ACC112 (cell line): Measurements from ENCODE around the gene KNCN.

ENCODE experiments used
- H2AFZ ChIP-seq: fragments of 200-600 bp; sonication (generic); one replicate; pipeline ENCODE4 v1.6.0; 2017; ENCODE audit warnings: antibody characterized with exemption, low read length; ENCODE audit not compliant: unreplicated experiment
- H3K27ac ChIP-seq: fragments of 200-600 bp; sonication (generic); 2 replicates; pipeline ENCODE4 v1.5.1; 2014; ENCODE audit warnings: low read depth, mild to moderate bottlenecking, antibody characterized with exemption, low read length, moderate library complexity
- H3K27me3 ChIP-seq: fragments of 200-600 bp; sonication (generic); 2 replicates; pipeline ENCODE4 v1.6.1; 2014; ENCODE audit warnings: mild to moderate bottlenecking, antibody characterized with exemption, low read length, moderate library complexity, mixed read lengths; ENCODE audit not compliant: insufficient read depth
- H3K36me3 ChIP-seq: fragments of 200-600 bp; sonication (generic); 2 replicates; pipeline ENCODE4 v1.6.1; 2016; ENCODE audit warnings: mild to moderate bottlenecking, antibody characterized with exemption, low read length, moderate library complexity, mixed read lengths; ENCODE audit not compliant: insufficient read depth
- H3K4me1 ChIP-seq: fragments of 200-600 bp; sonication (generic); one replicate; pipeline ENCODE4 v1.6.1; 2016; ENCODE audit warnings: low read length, mixed read lengths; ENCODE audit not compliant: insufficient read depth, unreplicated experiment, control insufficient read depth
- H3K4me3 ChIP-seq: fragments of 200-600 bp; sonication (generic); 2 replicates; pipeline ENCODE4 v1.5.1; 2014; ENCODE audit warnings: mild to moderate bottlenecking, low read depth, low read length
- H3K79me2 ChIP-seq: fragments of 200-600 bp; sonication (generic); one replicate; pipeline ENCODE4 v1.6.0; 2016; ENCODE audit warnings: low read length; ENCODE audit not compliant: control insufficient read depth, unreplicated experiment, insufficient read depth

The KNCN gene

DNA sequence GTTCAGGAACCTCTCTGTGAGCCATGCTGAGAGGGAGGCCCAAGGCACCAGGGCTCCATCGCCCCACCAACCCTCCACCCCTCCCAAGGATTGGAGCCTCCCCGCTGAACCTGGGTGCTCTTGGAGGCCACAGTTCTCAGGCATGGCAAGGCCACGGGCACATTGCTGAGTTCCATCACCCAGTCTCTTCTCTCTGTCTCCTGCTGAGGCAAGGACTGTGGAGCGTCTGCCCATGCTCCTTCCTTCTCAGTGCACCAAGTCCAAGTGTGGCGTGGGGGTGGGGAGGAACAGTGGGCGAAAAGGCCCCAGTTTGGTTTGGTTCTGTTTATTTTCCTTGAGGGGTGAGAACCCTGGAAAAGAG lies 2.8 kb upstream of the KNCN start:
- H3K27me3 ChIP-seq, result no peaks in the 10 kb centered on the region
- peaks cover 14% of the 10 kb centered on the region for H3K4me1 ChIP-seq
- no peak overlapping the region for H3K4me3 ChIP-seq
- H3K27ac ChIP-seq, result no peak overlapping the region
- no peaks in the 10 kb centered on the region for H3K79me2 ChIP-seq
- no peaks in the 10 kb centered on the region for H3K36me3 ChIP-seq
- H2AFZ ChIP-seq, result no peak overlapping the region

DNA sequence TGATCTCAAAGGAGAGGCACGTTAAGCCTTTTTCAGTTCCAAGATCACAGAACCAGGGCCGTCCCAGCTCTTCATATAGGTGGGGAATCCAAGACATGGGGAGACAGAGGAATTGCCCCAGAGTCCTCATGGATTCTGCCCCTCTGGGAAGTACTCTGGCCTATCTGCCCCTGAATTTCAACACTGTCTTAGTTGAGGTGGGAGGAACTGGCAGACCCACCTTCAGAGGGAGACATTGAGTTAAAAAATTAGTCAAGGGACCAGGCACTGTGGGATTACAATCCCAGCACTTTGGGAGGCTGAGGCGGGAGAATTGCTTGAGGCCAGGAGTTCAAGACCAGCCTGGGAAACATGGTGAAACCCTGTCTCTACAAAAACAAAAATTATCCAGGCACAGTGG lies 2.1 kb upstream of the KNCN start:
- H3K36me3 ChIP-seq, result no peaks in the 10 kb centered on the region
- peaks cover 14% of the 10 kb centered on the region for H3K4me1 ChIP-seq
- H3K79me2 ChIP-seq, result no peaks in the 10 kb centered on the region
- H3K27me3 ChIP-seq, result no peaks in the 10 kb centered on the region
- no peak overlapping the region for H3K4me3 ChIP-seq
- no peak overlapping the region for H3K27ac ChIP-seq
- H2AFZ ChIP-seq, result no peak overlapping the region

DNA sequence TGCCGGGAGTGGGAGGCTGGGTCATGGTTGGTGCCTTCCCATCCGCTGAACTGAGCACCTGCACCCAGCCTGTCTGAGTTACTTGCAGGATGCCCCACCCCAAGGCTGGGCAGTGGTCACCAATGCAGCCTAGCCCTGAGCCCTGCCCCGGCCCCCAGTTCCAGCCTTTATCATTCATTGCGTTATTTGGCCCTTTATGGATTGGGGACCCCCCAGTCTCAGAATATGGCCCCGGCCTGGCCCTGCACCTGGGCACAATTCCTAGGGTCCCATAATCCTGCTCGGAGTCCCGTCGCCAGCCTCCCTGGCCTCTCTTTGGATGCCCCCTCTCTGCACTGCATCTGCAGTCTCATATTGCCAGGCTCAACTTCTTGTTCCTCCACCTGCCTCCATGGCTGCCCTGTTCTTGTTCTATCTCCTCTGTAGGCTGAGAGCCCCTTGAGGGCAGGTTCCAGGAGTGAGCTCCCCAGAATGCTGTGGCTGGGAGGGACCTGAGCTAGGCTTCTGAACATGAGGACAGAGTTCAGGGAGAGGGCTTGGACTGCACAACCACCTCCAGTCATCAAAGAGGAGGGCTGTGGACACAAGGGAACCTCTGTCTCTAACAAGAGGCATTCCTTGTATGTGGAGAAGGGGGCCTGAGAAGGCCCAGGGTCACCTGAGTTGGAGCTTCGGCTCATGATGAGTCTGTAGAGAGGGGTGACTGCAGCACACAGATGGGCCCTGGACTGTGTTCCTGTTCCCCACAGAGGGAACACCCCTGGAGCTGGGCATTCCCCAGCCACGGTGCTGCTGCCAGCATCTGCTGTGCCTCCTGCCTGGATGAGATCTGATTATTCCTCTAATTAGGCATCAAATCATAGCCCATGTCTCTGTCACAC lies 1.1 kb upstream of the KNCN start:
- Histone ChIP-seq H3K4me1 (peaks cover 14% of the 10 kb centered on the region), H2AFZ (no peak overlapping the region), H3K36me3 (no peaks in the 10 kb centered on the region), H3K27me3 (no peaks in the 10 kb centered on the region), H3K27ac (no peak overlapping the region), H3K4me3 (no peak overlapping the region), H3K79me2 (no peaks in the 10 kb centered on the region)

DNA sequence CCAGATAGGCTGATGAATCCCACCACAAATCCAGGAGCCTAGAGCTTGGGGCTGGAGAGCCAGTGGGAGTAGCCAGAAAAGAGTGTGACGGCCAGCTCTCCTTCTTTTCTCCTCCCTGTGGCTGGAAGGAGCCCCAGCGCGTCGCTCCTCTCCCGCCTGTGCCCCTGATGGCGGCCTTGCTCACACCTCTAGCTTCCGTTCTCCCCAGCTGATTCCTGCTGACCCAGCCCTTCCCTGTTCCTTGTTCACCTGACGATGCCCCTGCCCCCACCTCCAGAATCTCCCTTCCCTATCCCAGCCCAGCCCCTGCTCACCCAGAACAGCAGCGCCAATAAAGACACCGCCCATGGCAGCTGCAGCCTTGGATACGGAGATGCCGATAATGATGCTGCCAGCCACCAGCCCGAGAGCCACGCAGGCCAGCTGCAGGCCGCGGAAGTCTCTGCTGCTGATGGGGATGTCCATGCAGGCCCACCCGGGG lies 656 bp downstream of the KNCN start:
- H3K79me2 ChIP-seq, result no peaks in the 10 kb centered on the region

DNA sequence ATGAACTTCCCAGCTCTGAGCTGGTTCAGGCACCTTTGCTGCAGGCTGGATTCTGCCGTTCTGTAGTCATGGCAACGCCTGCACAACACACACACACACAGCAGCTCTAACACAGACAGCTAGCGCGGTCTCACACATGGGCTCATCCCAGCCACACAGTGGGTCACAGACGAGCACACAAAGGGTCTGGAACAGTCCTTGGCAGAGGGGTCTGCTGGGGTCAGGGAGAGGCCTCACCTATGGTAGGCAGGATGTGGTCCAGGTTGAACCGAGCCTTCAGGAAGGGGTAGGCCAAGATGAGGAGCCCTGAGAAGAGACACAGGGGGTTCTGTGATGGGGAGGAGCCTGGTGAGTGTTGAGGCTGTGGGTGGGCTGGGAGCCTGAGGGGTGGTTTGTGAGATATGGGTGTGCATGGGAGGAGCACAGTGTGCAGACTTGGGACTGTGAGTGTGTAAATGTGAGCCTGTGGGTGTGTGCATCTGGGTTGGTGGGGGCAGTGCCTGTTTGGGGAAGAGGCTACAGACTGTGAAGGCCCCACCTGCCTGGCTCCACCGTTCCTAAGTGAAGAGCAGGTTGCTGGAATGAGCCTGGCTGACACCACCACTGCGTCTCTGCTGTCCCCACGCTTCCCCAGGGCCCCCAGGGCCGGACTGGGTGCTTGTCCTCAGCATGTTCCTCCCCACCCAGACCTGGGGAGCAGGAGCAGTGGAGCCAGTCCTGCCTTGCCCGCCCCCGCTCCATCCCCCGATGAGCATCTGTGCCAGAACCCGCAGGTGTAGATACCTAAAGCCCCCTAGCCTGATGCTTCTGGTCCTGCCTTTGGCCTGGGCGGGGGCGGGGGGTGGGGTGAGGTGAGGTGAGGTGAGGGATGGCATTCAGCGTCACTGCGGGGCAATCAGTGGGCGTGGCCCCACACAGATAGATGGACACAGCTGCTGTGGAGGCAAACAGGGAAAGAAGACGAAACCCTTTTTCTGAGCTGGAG lies 1.5 kb downstream of the KNCN start:
- no peaks in the 10 kb centered on the region for H3K79me2 ChIP-seq
- H3K4me1 ChIP-seq, result no peaks in the 10 kb centered on the region
- H3K27me3 ChIP-seq, result peaks cover 9% of the 10 kb centered on the region
- no peak overlapping the region for H3K27ac ChIP-seq
- no peak overlapping the region for H2AFZ ChIP-seq
- H3K4me3 ChIP-seq, result no peak overlapping the region
- H3K36me3 ChIP-seq, result no peaks in the 10 kb centered on the region

More for the DNA sequence above, 656 bp downstream of the KNCN start:
- Histone ChIP-seq H3K27ac (no peak overlapping the region), H3K4me1 (no peaks in the 10 kb centered on the region), H3K36me3 (no peaks in the 10 kb centered on the region), H2AFZ (no peak overlapping the region), H3K4me3 (no peak overlapping the region), H3K27me3 (peaks cover 1% of the 10 kb centered on the region)

DNA sequence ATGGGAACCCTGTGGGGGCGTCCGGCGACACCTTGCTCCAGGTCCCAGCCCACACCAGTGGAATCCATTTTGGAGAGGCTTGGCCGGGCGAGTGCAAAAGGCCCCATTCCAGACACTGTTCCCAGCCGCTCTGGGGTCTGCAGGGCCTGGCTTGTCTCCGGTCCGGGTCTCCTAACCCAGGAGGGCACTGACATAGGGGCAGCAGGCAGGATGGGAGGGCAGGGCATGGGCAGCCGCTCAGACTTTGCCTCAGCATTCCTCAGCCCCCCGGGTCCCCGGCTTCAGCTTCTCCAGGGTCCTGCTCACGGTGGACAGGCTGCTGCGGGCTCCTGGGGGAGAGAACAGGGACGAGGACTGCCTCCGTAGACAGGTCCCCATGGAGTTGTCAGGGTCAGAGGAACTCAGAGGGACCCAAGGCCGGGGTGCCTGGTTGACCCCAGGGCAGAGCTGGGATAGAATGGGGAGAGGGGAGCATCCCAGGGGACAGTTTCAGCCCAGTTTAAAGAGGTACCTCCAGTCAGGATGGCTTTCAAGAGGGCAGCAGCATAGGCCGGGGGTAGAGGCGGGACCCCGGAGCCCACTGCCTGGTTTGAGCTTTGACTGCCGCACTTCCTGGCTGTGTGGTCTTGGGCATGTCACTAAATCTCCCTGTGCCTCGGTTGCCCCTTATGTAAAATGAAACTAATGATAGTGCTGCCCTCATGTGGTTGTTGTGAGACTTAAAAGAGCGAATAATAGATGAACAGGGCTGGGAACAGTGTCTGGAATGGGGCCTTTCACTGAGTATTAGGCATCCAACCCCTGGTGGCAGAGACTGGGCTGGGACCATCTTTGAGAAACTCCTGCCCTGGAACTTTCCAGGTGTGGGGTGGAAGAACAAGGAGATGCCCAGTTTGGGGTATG lies 3.7 kb downstream of the KNCN start:
- peaks cover 32% of the 10 kb centered on the region for H3K27me3 ChIP-seq
- H2AFZ ChIP-seq, result no peak overlapping the region
- no peak overlapping the region for H3K27ac ChIP-seq
- no peaks in the 10 kb centered on the region for H3K36me3 ChIP-seq
- no peaks in the 10 kb centered on the region for H3K4me1 ChIP-seq
- no peaks in the 10 kb centered on the region for H3K79me2 ChIP-seq
- H3K4me3 ChIP-seq, result no peak overlapping the region

DNA sequence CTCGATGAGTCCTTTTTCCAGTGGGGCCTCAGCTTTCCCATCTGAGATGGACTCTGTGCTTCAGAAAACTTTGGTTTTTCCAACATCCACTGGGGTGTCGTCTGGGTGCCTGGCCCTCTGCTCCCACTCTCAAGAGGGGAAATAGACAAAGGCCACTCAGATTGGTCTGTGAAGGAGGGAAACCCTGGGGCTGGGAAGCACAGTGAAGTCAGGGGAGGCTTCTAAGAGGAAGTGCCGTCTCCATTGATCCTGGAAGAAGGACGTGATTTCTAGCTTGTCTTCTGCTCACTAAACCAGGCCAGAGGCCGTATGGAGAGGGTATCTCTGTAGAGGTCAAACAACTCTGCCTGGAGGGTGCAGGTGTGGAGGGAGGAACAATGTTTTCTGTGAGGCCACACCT lies 5.2 kb downstream of the KNCN start:
- H3K4me3 ChIP-seq, result no peak overlapping the region
- no peaks in the 10 kb centered on the region for H3K4me1 ChIP-seq
- H2AFZ ChIP-seq, result no peak overlapping the region
- peaks cover 34% of the 10 kb centered on the region for H3K27me3 ChIP-seq
- no peak overlapping the region for H3K27ac ChIP-seq
- no peaks in the 10 kb centered on the region for H3K36me3 ChIP-seq
- no peaks in the 10 kb centered on the region for H3K79me2 ChIP-seq

DNA sequence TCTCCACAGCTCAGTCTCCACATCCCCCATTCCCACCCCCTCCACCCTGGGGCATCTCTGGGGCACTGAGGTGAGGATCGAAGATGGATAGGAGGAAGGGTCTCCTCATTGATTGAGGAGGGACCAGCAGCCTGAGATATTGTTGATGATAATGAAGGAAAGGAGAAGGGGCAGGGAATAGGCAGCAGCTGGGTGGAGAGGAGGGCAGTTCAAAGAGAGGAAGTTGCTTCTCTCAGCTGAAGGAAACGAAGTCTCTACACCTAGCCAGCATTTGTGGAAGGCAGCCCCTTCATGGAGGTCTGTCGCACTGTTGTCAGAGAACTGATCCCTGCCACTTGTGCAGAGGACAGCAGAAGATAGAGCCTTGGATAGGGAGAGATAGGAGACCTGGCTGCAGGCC lies 5.7 kb downstream of the KNCN start:
- no peak overlapping the region for H2AFZ ChIP-seq
- H3K79me2 ChIP-seq, result no peaks in the 10 kb centered on the region
- no peaks in the 10 kb centered on the region for H3K4me1 ChIP-seq
- no peaks in the 10 kb centered on the region for H3K36me3 ChIP-seq
- no peak overlapping the region for H3K27ac ChIP-seq
- no peak overlapping the region for H3K4me3 ChIP-seq
- H3K27me3 ChIP-seq, result peaks cover 34% of the 10 kb centered on the region

DNA sequence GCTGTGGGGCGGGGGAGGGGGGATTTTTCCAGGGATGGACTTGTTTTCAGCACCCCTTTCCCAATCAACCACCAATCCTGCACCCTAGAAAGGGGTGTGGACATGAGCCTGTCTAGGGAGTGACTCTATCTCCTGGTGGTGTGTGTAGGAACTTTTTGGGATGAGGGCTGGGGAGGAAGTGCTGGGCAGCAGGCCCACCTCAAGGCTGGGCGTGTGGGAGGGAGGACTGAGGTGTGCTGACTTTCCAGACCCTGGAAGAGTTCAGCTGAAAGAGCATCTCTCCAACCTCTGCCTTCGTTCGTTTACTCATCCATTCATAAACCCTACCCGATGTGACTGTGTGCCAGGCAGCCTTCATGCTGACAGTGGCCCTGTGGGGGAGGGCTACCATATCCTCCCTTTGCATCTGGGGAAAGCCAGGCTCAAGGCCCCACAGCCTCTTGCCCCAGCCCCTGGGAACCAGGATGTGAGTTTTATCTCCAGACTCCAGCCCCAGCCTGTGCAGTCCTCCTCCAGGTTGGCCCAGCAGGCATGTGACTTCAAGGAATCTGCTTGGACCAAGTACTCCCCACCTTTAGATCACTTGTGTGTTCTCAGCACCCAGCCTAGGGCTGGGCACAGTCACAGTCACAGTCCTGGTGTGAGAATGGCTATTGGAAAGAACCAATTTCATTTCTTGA lies 6.7 kb downstream of the KNCN start:
- Histone ChIP-seq H3K4me3 (no peak overlapping the region), H3K36me3 (no peaks in the 10 kb centered on the region)

More for the DNA sequence above, 6.7 kb downstream of the KNCN start:
- Histone ChIP-seq H3K79me2 (no peaks in the 10 kb centered on the region), H3K27ac (no peak overlapping the region), H3K27me3 (peaks cover 34% of the 10 kb centered on the region), H3K4me1 (peaks cover 2% of the 10 kb centered on the region), H2AFZ (no peak overlapping the region)
